ENCODE results near the gene NRCAM. TPM values are rescaled to one million over a fixed set of nuclear protein-coding genes. Genes with fewer than 3 reads are reported as not detected.
"Not testable (repeated sequence)": the region's sequence is repeated elsewhere in the genome, so short reads cannot be mapped to it uniquely, and the experiment has no call there.

NRCAM gene
- total RNA-seq, 1 donor from 2014 or later = not detected

DNA sequence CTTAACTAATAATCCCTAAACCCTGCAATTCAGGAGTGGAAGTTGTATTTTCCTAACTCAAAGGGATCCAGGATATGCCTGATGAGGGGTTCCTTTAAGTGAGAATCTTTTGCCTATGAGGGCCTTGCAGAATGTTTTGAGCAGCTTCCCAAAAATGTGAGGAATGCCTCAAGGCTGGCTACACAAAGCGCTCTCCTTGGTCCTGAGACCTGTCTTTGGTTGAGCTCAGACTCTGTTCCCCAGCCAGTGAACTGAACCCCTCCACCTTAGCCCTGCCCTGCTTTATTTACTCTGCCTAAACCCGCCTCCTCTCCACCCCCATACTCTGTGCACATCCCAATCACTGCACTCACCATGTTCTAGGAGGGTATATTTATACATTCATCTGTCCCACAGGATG, 108.6 kb downstream of the NRCAM start:
- Mint-ChIP-seq H3K36me3 (ENCODE audit: low read depth) (no peaks in the 10 kb centered on the region), H3K4me3 (no peak overlapping the region), H3K27ac (no peak overlapping the region), H3K4me1 (no peaks in the 10 kb centered on the region), H3K27me3 (no peaks in the 10 kb centered on the region), H3K9me3 (no peaks in the 10 kb centered on the region)
- DNase-seq = no peak
- intact Hi-C loops (cut with micrococcal nuclease) = no loop called here

DNA sequence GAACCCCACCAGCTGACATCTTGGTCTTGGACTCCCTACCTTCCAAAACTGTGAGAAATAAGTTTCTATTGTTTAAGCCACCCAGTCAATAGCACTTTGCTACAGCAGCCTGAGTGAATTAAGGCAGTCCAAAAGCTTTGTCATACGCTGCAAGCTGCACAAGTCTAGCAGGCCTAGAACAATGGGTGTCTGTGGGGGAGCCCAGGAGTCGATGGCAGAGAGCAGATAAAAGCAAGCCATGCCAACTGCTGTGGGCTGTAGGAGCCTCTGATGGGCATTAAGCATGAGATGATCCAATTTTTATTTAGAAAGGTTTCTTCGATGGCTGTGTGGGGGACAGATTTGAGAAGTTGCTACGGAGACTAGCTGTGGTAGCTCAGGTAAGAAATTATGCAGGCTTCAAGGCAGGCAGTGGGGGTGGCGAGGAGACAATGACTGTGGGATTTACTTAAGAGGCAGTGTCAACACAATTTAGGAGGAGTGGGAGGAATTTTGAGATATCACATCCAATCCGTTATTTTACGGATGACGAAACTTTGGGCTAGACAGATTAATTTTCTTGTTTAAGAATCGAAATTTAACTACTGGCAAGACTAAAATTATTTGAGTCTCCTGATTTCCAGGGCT, 110.4 kb downstream of the NRCAM start:
- H3K4me1 Mint-ChIP-seq = no peaks in the 10 kb centered on the region
- H3K4me3 Mint-ChIP-seq = no peak overlapping the region

DNA sequence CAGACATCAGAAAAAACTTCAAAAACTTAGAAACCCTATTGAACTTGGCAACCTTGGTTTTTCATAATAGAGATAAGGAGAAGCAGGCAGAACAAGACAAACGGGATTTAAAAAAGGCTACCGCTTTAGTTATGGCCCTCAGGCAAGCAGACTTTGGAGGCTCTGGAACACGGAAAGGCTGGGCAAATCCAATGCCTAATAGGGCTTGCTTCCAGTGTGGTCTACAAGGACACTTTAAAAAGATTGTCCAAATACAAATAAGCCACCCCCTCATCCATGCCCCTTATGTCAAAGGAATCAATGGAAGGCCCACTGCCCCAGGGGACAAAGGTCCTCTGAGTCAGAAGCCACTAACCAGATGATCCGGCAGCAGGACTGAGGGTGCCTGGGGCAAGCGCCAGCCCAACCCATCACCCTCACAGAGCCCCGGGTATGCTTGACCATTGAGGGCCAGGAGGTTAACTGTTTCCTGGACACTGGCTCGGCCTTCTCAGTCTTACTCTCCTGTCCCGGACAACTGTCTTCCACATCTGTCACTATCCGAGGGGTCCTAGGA, 115.3 kb downstream of the NRCAM start:
- Mint-ChIP-seq H3K27ac (no peak overlapping the region), H3K4me1 (no peaks in the 10 kb centered on the region), H3K27me3 (no peaks in the 10 kb centered on the region), H3K4me3 (no peak overlapping the region), H3K9me3 (no peaks in the 10 kb centered on the region), H3K36me3 (ENCODE audit: low read depth) (no peaks in the 10 kb centered on the region)
- DNase-seq = no peak
- intact Hi-C loops (cut with micrococcal nuclease) = no loop called here

More for the DNA sequence above, 110.4 kb downstream of the NRCAM start:
- Mint-ChIP-seq H3K27me3 (no peaks in the 10 kb centered on the region), H3K36me3 (ENCODE audit: low read depth) (no peaks in the 10 kb centered on the region), H3K27ac (no peak overlapping the region), H3K9me3 (no peaks in the 10 kb centered on the region)
- intact Hi-C loops (cut with micrococcal nuclease) = no loop called here
- DNase-seq = no peak

DNA sequence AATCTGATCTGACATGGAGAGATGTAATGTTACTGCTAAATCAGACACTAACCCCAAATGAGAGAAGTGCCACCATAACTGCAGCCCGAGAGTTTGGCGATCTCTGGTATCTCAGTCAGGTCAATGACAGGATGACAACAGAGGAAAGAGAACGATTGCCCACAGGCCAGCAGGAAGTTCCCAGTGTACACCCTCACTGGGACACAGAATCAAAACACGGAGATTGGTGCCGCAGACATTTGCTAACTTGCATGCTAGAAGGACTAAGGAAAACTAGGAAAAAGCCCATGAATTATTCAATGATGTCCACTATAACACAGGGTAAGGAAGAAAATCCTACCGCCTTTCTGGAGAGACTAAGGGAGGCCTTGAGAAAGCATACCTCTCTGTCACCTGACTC, 115.8 kb downstream of the NRCAM start:
- intact Hi-C loops (cut with micrococcal nuclease); H3K27me3 Mint-ChIP-seq; H3K9me3 Mint-ChIP-seq; H3K4me1 Mint-ChIP-seq; H3K4me3 Mint-ChIP-seq; H3K27ac Mint-ChIP-seq; DNase-seq; H3K36me3 Mint-ChIP-seq (ENCODE audit: low read depth): not testable (repeated sequence)

DNA sequence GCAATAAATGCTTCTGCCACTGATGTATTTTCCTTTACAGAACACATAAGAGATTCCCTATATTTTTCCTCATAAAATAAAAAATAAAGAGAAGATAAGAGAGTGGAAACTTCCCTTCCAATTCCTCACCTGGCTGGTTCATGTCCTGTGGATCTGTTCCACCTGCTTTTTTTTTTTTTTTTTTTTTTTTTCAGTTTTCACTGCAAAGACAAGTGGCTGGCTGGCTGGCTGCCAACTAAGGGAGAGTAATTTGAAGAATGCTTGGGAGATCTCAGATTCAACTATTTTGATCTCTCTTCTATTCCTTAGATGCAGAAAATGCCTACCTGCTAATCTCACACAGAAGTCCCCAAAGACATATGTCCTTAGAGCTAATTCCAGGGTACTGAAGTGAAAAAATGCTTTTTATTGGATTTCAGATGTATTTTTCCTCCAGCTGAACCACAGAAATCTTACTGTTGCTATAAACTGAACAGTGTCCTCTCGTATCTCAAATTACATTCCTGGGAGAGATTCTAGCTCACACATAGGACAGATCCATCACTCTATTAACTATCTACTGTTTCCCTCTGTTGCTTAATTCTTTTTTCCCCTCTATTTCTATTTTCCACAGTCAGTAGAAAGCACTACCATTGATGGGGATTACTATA, 120.8 kb downstream of the NRCAM start:
- intact Hi-C loops (cut with micrococcal nuclease) = no loop called here
- H3K36me3 Mint-ChIP-seq (ENCODE audit: low read depth) = no peaks in the 10 kb centered on the region
- H3K27me3 Mint-ChIP-seq = no peaks in the 10 kb centered on the region
- H3K4me1 Mint-ChIP-seq = no peaks in the 10 kb centered on the region
- no peak overlapping the region for H3K27ac Mint-ChIP-seq
- DNase-seq = no peak
- no peak overlapping the region for H3K4me3 Mint-ChIP-seq
- no peaks in the 10 kb centered on the region for H3K9me3 Mint-ChIP-seq

DNA sequence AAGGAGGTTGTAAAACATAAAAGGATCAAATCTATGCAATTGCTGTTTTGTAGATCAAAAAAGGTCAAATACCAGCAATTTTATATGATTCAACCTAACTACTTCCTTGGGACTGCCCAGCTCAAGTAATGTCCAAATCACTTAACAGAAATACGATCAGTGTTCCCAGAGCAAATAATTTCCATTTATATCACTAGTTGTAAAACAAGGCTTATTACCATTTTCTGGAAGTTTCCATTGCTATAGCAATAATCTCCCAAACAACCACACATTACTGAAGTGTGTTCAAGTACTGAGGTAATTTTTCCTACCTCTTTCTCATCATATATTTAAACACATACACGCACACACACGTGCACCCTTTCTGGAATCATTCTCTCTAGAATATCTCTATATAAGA, 123.3 kb downstream of the NRCAM start:
- Mint-ChIP-seq H3K36me3 (ENCODE audit: low read depth) (no peaks in the 10 kb centered on the region), H3K4me1 (peaks cover 2% of the 10 kb centered on the region), H3K27me3 (peaks cover 1% of the 10 kb centered on the region), H3K4me3 (no peak overlapping the region), H3K27ac (no peak overlapping the region), H3K9me3 (no peaks in the 10 kb centered on the region)
- DNase-seq = no peak
- intact Hi-C loops (cut with micrococcal nuclease) = no loop called here

DNA sequence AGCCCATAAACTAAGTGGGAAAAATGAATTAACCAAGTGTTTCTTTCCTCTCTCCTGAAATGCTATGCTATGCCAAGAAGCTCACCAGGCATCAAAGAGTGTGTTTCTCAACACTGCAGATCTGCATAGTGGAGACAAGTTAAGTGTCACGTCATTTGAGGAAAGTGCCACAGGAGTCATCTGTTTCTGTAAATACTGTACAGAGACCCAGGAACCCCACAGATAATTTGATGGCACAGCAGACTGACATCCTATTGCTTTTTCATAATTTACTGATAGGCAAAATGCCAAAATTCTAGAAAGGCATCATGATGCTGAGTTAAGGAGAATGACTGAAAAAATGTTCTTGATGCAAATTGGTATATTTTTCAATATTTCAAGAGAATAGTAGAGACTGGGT, 124.3 kb downstream of the NRCAM start:
- no peak for DNase-seq
- peaks cover 1% of the 10 kb centered on the region for H3K27me3 Mint-ChIP-seq
- H3K36me3 Mint-ChIP-seq (ENCODE audit: low read depth) = no peaks in the 10 kb centered on the region
- no peak overlapping the region for H3K27ac Mint-ChIP-seq
- no peaks in the 10 kb centered on the region for H3K9me3 Mint-ChIP-seq
- no peak overlapping the region for H3K4me3 Mint-ChIP-seq
- H3K4me1 Mint-ChIP-seq = peaks cover 2% of the 10 kb centered on the region
- intact Hi-C loops (cut with micrococcal nuclease) = no loop called here

DNA sequence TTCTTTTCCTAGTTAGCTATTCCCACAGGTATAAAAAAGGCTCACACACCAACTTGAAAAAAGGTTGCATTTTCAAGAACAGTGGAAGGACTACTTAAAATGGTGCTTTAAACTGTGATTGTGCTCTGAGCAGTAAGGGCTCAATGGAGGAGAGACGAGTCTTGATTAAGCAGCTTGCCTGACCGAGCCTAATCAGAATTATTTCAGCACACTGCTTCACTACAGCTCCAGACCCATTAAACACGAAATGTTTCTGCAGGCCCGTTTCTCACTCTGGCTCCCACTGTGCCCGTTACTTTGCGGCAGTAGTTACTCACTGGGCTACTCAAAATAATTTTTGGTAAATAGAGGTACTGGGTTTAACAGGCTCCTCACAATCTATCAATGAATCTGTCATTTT, 126.0 kb downstream of the NRCAM start:
- H3K4me1 Mint-ChIP-seq = peaks cover 2% of the 10 kb centered on the region
- H3K9me3 Mint-ChIP-seq = no peaks in the 10 kb centered on the region
- H3K27me3 Mint-ChIP-seq = peaks cover 1% of the 10 kb centered on the region
- no peak overlapping the region for H3K27ac Mint-ChIP-seq
- no peaks in the 10 kb centered on the region for H3K36me3 Mint-ChIP-seq (ENCODE audit: low read depth)
- intact Hi-C loops (cut with micrococcal nuclease) = no loop called here
- DNase-seq = no peak
- H3K4me3 Mint-ChIP-seq = no peak overlapping the region

DNA sequence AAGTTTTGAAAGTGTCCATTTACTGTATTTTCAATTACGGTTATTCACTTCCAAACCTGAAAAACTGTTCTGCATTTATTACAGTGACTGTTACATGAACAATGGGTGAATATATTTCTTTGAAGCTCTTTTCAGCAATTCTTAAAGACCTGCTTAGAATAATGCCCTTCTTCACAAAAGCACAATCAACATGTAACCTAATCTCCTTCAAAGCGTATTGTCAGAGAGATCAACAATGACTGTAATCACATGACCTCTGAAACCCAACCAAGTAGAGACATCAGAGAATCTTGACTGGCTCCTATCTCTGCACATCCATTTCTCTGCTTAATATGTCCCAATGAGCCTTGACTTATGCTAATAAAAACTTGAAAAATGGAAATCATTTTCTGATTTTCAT, 126.7 kb downstream of the NRCAM start:
- Mint-ChIP-seq H3K4me3 (no peak overlapping the region), H3K27ac (no peak overlapping the region), H3K27me3 (peaks cover 1% of the 10 kb centered on the region), H3K36me3 (ENCODE audit: low read depth) (no peaks in the 10 kb centered on the region), H3K4me1 (peaks cover 2% of the 10 kb centered on the region), H3K9me3 (no peaks in the 10 kb centered on the region)
- no peak for DNase-seq
- intact Hi-C loops (cut with micrococcal nuclease) = no loop called here

DNA sequence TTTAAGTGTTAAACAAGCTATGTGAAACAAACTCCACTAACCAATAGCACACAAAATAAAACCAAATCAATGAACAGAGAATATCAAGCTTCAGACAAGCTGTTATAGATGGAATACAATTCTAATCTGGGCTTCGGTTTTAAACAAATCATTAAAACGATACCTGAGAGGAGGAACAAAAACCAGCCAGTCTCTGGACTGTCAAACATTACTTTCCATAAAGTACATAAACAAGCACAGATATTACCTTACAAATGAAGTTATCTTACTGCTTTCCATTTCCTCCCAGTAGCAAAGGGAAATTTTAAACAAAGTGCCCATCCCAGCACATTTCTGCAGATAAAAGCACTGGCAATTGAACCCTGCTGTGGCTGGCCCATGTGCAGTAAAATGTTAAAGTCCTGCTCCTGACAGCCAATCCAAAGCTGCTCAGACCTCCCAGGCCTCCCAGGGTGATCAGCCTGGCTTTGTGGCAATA, 128.0 kb downstream of the NRCAM start:
- intact Hi-C loops (cut with micrococcal nuclease) = no loop called here

DNA sequence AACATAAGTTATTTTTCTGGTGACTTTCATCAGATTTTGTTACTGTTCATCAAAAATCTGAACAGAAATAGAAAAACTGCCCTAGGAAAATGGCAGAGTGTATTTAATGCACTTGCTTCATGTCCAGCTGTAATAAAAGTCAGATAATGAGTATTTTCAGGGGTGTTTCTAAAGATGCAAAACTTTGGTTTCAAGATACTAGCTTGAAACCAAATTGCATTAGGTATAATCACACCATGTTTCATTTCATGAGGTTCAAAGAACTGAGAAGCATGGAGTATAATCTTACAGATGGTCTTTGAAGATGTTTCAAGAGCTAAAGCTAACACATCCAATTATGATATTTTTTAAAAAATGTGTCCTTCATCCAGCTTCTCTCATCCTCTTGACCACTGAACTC, 128.9 kb downstream of the NRCAM start:
- H3K9me3 Mint-ChIP-seq = no peaks in the 10 kb centered on the region
- no peak for DNase-seq
- intact Hi-C loops (cut with micrococcal nuclease) = no loop called here
- H3K4me1 Mint-ChIP-seq = peaks cover 2% of the 10 kb centered on the region
- H3K27ac Mint-ChIP-seq = no peak overlapping the region
- no peak overlapping the region for H3K4me3 Mint-ChIP-seq
- no peaks in the 10 kb centered on the region for H3K36me3 Mint-ChIP-seq (ENCODE audit: low read depth)
- H3K27me3 Mint-ChIP-seq = peaks cover 1% of the 10 kb centered on the region

More for the DNA sequence above, 128.0 kb downstream of the NRCAM start:
- H3K36me3 Mint-ChIP-seq (ENCODE audit: low read depth) = no peaks in the 10 kb centered on the region
- H3K4me3 Mint-ChIP-seq = no peak overlapping the region
- H3K27me3 Mint-ChIP-seq = peaks cover 1% of the 10 kb centered on the region
- peaks cover 2% of the 10 kb centered on the region for H3K4me1 Mint-ChIP-seq
- no peaks in the 10 kb centered on the region for H3K9me3 Mint-ChIP-seq
- no peak for DNase-seq
- no peak overlapping the region for H3K27ac Mint-ChIP-seq

DNA sequence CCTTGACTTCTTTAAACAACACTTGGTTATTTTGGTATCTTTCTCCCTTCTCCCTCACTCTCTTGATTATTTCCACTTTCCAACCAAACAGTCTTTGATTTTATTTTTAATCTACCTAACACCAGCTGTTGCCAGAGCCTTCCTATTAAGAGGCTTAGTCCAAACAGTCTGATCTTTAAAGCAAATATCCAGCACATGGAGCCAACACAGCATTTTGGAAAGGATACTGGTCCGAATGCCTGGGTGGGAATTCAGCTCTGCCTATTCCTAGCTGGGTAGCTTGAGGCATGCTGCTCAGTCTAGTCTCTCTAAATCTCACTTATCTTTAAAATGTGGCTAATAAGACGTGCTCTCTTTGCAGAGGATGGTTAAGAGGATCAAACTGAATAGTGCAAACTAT, 129.3 kb downstream of the NRCAM start:
- H3K9me3 Mint-ChIP-seq = no peaks in the 10 kb centered on the region
- peaks cover 1% of the 10 kb centered on the region for H3K27me3 Mint-ChIP-seq

DNA sequence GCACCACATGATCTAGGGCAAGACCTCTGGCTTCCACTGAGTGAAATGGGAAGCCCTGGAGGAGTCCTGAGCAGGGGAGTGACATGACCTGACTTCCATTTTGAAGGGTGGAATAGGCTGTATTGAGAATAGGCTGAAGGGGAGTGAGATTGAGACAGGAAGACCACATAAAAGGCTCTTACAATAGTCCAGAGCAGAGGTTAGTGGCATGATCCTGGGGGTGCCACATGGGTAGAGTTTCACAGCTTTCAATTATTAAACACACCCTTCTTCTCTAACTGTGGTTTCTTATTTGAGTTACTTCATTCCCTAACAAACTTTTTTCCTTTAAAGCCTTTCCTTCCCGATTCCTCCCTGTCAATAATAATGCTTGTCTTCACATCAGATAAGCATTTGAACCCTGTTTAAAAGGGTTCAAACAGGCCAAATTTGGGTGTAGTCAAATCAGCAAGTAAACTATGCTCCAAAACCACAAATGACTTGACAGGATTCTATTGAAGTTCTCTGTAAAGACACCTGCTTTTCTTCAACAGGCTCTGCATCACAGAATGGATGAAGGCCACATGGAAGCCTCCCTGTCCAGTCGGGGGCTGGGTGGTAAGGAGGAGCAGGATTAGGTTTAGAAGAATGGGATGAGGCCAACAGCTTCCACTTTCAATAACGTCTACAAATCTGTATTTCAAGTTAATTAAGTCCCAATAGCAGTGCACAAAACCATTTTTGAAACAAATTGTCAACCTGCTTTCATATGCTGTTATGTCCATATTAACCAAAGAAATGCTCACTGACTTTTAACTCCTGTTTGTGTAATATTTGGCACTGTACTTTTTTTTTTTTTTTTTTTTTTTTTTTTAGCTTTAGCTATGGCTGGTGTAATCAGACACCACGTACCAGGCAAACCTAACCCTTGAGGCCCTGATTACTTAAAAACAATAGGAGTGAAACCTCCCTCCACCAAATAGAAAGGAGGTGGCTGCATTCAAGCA, 131.9 kb downstream of the NRCAM start:
- intact Hi-C loops (cut with micrococcal nuclease) = no loop called here
- no peak overlapping the region for H3K4me3 Mint-ChIP-seq
- no peaks in the 10 kb centered on the region for H3K36me3 Mint-ChIP-seq (ENCODE audit: low read depth)
- no peak for DNase-seq
- peaks cover 2% of the 10 kb centered on the region for H3K4me1 Mint-ChIP-seq
- H3K9me3 Mint-ChIP-seq = no peaks in the 10 kb centered on the region
- peaks cover 1% of the 10 kb centered on the region for H3K27me3 Mint-ChIP-seq
- no peak overlapping the region for H3K27ac Mint-ChIP-seq

More for the DNA sequence above, 129.3 kb downstream of the NRCAM start:
- intact Hi-C loops (cut with micrococcal nuclease) = no loop called here
- DNase-seq = no peak
- no peak overlapping the region for H3K4me3 Mint-ChIP-seq
- no peaks in the 10 kb centered on the region for H3K36me3 Mint-ChIP-seq (ENCODE audit: low read depth)
- H3K4me1 Mint-ChIP-seq = peaks cover 2% of the 10 kb centered on the region
- H3K27ac Mint-ChIP-seq = no peak overlapping the region

All from activated CD4-positive, alpha-beta T cell treated with anti-CD3 and anti-CD28 coated beads, Interleukin-2, amount 10 ng/mL, durations not matched to agents 24 days and 14 days (primary cell).